ENCODE data around the gene CMTM5.
"Not testable (repeated sequence)": the region's sequence is repeated elsewhere in the genome, so short reads cannot be mapped to it uniquely, and the experiment has no call there.

DNA sequence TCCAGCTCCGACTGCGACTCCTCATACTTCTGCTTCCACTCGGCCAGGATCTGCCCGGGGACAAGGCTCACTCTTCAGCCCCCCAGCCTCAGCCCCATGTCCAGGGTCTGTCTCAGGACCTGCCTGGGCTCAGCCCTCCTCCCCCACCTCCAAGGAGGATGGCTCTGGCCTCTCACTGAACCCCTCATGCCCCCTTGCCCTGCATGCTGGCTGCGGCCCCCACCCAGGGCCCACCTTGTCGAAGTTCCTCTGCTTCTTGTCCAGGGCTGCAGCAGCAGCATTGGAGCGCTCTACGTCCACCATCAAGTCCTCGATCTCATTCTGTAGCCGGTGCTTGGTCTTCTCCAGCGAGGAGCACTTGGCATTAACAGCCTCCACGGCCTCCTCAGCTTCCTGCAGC, 40.4 kb downstream of the CMTM5 start:
- TF ChIP-seq, protein P1, sequence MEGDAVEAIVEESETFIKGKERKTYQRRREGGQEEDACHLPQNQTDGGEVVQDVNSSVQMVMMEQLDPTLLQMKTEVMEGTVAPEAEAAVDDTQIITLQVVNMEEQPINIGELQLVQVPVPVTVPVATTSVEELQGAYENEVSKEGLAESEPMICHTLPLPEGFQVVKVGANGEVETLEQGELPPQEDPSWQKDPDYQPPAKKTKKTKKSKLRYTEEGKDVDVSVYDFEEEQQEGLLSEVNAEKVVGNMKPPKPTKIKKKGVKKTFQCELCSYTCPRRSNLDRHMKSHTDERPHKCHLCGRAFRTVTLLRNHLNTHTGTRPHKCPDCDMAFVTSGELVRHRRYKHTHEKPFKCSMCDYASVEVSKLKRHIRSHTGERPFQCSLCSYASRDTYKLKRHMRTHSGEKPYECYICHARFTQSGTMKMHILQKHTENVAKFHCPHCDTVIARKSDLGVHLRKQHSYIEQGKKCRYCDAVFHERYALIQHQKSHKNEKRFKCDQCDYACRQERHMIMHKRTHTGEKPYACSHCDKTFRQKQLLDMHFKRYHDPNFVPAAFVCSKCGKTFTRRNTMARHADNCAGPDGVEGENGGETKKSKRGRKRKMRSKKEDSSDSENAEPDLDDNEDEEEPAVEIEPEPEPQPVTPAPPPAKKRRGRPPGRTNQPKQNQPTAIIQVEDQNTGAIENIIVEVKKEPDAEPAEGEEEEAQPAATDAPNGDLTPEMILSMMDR (IDR thresholded peaks at IDR 0.05 in 8 of 11, conservative IDR thresholded peaks at IDR 0.05 in 3 of 11): not testable (repeated sequence)
- not testable (repeated sequence) for TF ChIP-seq POLR2A (IDR thresholded peaks at IDR 0.05)

Measured in spleen (tissue), 7 donors.